Adrenal gland (tissue), 5 donors: ENCODE data around the gene PLA2G2F.

ENCODE experiments used
- CTCF ChIP-seq, 6 experiments: fragments of 450-650 bp in 4 of 6; fragments of 200-600 bp in 2 of 6; sonication (generic) in 1 of 6; IDR thresholded peaks; 1 replicate in 5 of 6; 2 replicates in 1 of 6; pipeline versions ENCODE4 v1.5.1 to v1.8.0; 2016 to 2021; ENCODE audit warnings: antibody characterized with exemption in 6 of 6, mild to moderate bottlenecking in 2 of 6, moderate library complexity in 1 of 6
- POLR2A ChIP-seq, 2 donors: fragments of 450-650 bp; IDR thresholded peaks; one replicate each; pipeline ENCODE4 v1.6.1; 2017; ENCODE audit warnings: antibody characterized with exemption in 2 of 2, mild to moderate bottlenecking in 2 of 2, moderate library complexity in 1 of 2
- donor health status: DM: no; HTN: no; CAD: no.

GRCh38 chr1:20108366-20109123, 30.6 kb upstream of the PLA2G2F start:
- TF ChIP-seq CTCF (IDR thresholded peaks at IDR 0.05) (no peak), POLR2A (IDR thresholded peaks at IDR 0.05) (no peak)
